Measurements from ENCODE around the gene PDLIM7.

DNA sequence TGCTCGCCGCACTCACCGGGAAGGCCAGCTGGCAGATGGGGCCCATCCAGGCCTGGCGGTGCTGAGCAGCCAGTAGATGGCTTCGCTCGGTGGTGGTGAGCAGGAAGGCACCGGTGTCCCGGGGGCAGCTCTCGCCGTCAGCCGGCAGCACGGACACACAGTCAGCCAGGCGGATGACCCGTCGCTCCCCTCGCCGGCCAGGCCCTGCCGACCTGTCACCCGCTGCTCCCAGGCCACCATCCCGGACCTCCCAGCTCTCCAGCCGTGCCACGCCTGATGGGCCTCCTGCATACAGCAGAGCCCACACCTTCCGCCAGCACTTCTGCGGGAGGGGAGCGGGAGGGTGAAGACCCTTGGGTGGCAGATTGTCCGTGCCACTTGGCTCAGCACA lies 10.8 kb upstream of the PDLIM7 start:
- TF ChIP-seq POLR2AphosphoS5 (IDR thresholded peaks at IDR 0.05; ENCODE audit: low read depth, low read length) (no peak), FOXP2 (optimal IDR thresholded peaks at IDR 0.05; ENCODE audit: borderline replicate concordance, extremely low read depth, extremely low read length, insufficient read depth) (no peak), TAF1 (IDR thresholded peaks at IDR 0.05; ENCODE audit: borderline replicate concordance, insufficient read depth, low read length) (no peak)

All from PFSK-1 (cell line).